ENCODE data around the gene LACTB.

The LACTB gene

GRCh38 chr15:63166219-63166618 is 44.6 kb downstream of the LACTB start:
- Histone ChIP-seq H3K27me3 (ENCODE audit: control insufficient read depth, insufficient read depth, low read length) (no peaks in the 10 kb centered on the region), H3K9ac (ENCODE audit: low read length) (no peak overlapping the region), H3K36me3 (ENCODE audit: control insufficient read depth, insufficient read depth, low read length) (no peaks in the 10 kb centered on the region), H3K9me3 (ENCODE audit: control insufficient read depth, low read length) (no peaks in the 10 kb centered on the region), H3K4me1 (ENCODE audit: control insufficient read depth, insufficient read depth, low read length) (no peaks in the 10 kb centered on the region), H3K4me3 (ENCODE audit: low read length) (no peak overlapping the region)

- Histone ChIP-seq H3K9me3 (ENCODE audit: control insufficient read depth, low read length) (no peaks in the 10 kb centered on the region), H3K9ac (ENCODE audit: low read length) (peak overlapping the region; percentile 14), H3K36me3 (ENCODE audit: control insufficient read depth, insufficient read depth, low read length) (no peaks in the 10 kb centered on the region), H3K27me3 (ENCODE audit: control insufficient read depth, insufficient read depth, low read length) (no peaks in the 10 kb centered on the region), H3K4me1 (ENCODE audit: control insufficient read depth, insufficient read depth, low read length) (no peaks in the 10 kb centered on the region), H3K4me3 (ENCODE audit: low read length) (no peak overlapping the region)
Observed at GRCh38 chr15:63169788-63170187, 48.1 kb downstream of the LACTB start.

DNA sequence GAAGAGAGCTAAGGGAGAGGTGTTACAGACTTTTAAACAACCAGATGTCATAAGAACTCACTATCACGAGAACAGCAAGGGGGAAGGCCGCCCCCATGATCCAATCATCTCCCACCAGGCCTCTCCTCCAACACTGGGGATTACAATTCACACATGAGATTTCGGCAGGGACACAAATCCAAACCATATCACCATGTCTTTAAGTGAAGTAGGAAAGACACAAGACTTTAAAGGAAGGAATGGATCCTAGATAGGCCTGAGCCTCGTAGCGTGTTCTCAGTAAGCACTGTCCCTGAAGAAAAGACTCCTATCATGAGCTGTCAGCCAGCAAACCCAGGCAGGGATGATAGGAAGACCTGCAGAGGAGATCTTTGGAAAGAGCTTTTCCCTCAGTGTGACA is 50.7 kb downstream of the LACTB start:
- no peaks in the 10 kb centered on the region for H3K36me3 ChIP-seq (ENCODE audit: control insufficient read depth, insufficient read depth, low read length)
- no peaks in the 10 kb centered on the region for H3K27me3 ChIP-seq (ENCODE audit: control insufficient read depth, insufficient read depth, low read length)
- no peaks in the 10 kb centered on the region for H3K4me1 ChIP-seq (ENCODE audit: control insufficient read depth, insufficient read depth, low read length)
- H3K9ac ChIP-seq (ENCODE audit: low read length): no peak overlapping the region
- H3K9me3 ChIP-seq (ENCODE audit: control insufficient read depth, low read length): no peaks in the 10 kb centered on the region
- H3K4me3 ChIP-seq (ENCODE audit: low read length): no peak overlapping the region

- Histone ChIP-seq H3K9ac (ENCODE audit: low read length) (no peak overlapping the region), H3K9me3 (ENCODE audit: control insufficient read depth, low read length) (no peaks in the 10 kb centered on the region), H3K4me1 (ENCODE audit: control insufficient read depth, insufficient read depth, low read length) (no peaks in the 10 kb centered on the region), H3K27me3 (ENCODE audit: control insufficient read depth, insufficient read depth, low read length) (no peaks in the 10 kb centered on the region), H3K36me3 (ENCODE audit: control insufficient read depth, insufficient read depth, low read length) (no peaks in the 10 kb centered on the region), H3K4me3 (ENCODE audit: low read length) (no peak overlapping the region)
Observed at GRCh38 chr15:63172851-63173451, 51.3 kb downstream of the LACTB start.

DNA sequence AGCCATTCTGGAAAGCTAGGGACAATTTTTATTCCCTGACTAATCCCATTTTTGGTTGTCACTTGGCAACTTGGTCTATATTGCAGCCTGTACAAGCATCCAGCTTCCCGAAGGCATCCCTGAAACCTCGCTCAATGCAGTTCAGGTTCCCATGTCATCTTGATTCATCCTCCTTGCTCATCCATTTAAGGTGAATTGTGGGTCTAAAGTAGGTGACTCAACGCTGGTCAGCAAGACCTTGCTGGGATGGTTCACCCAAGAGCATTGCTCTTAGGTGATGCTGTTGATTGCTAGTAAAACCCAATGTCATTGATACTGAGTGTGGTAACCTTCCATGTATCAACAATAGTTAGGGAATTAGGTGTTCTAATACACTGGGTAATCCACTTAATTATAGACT is 54.6 kb downstream of the LACTB start:
- Histone ChIP-seq H3K9ac (ENCODE audit: low read length) (no peak overlapping the region), H3K27me3 (ENCODE audit: control insufficient read depth, insufficient read depth, low read length) (no peaks in the 10 kb centered on the region), H3K36me3 (ENCODE audit: control insufficient read depth, insufficient read depth, low read length) (no peaks in the 10 kb centered on the region), H3K9me3 (ENCODE audit: control insufficient read depth, low read length) (no peaks in the 10 kb centered on the region), H3K4me3 (ENCODE audit: low read length) (no peak overlapping the region), H3K4me1 (ENCODE audit: control insufficient read depth, insufficient read depth, low read length) (no peaks in the 10 kb centered on the region)

- H3K9ac ChIP-seq (ENCODE audit: low read length): no peak overlapping the region
- H3K27me3 ChIP-seq (ENCODE audit: control insufficient read depth, insufficient read depth, low read length): no peaks in the 10 kb centered on the region
- no peaks in the 10 kb centered on the region for H3K36me3 ChIP-seq (ENCODE audit: control insufficient read depth, insufficient read depth, low read length)
- no peaks in the 10 kb centered on the region for H3K4me1 ChIP-seq (ENCODE audit: control insufficient read depth, insufficient read depth, low read length)
- no peaks in the 10 kb centered on the region for H3K9me3 ChIP-seq (ENCODE audit: control insufficient read depth, low read length)
- H3K4me3 ChIP-seq (ENCODE audit: low read length): no peak overlapping the region
Observed at GRCh38 chr15:63178034-63178433, 56.4 kb downstream of the LACTB start.

GRCh38 chr15:63180746-63181145 is 59.1 kb downstream of the LACTB start:
- no peaks in the 10 kb centered on the region for H3K4me1 ChIP-seq (ENCODE audit: control insufficient read depth, insufficient read depth, low read length)
- no peak overlapping the region for H3K9ac ChIP-seq (ENCODE audit: low read length)
- no peaks in the 10 kb centered on the region for H3K27me3 ChIP-seq (ENCODE audit: control insufficient read depth, insufficient read depth, low read length)
- no peaks in the 10 kb centered on the region for H3K36me3 ChIP-seq (ENCODE audit: control insufficient read depth, insufficient read depth, low read length)
- H3K9me3 ChIP-seq (ENCODE audit: control insufficient read depth, low read length): no peaks in the 10 kb centered on the region
- no peak overlapping the region for H3K4me3 ChIP-seq (ENCODE audit: low read length)

- no peaks in the 10 kb centered on the region for H3K27me3 ChIP-seq (ENCODE audit: control insufficient read depth, insufficient read depth, low read length)
Observed at GRCh38 chr15:63181648-63182047, 60.0 kb downstream of the LACTB start.

GRCh38 chr15:63185206-63185605 is 63.5 kb downstream of the LACTB start:
- H3K4me3 ChIP-seq (ENCODE audit: low read length): no peak overlapping the region
- no peak overlapping the region for H3K9ac ChIP-seq (ENCODE audit: low read length)
- H3K36me3 ChIP-seq (ENCODE audit: control insufficient read depth, insufficient read depth, low read length): no peaks in the 10 kb centered on the region
- no peaks in the 10 kb centered on the region for H3K27me3 ChIP-seq (ENCODE audit: control insufficient read depth, insufficient read depth, low read length)
- H3K9me3 ChIP-seq (ENCODE audit: control insufficient read depth, low read length): no peaks in the 10 kb centered on the region
- H3K4me1 ChIP-seq (ENCODE audit: control insufficient read depth, insufficient read depth, low read length): peaks cover 5% of the 10 kb centered on the region

More at GRCh38 chr15:63181648-63182047, 60.0 kb downstream of the LACTB start:
- Histone ChIP-seq H3K4me3 (ENCODE audit: low read length) (no peak overlapping the region), H3K9ac (ENCODE audit: low read length) (no peak overlapping the region), H3K9me3 (ENCODE audit: control insufficient read depth, low read length) (no peaks in the 10 kb centered on the region), H3K36me3 (ENCODE audit: control insufficient read depth, insufficient read depth, low read length) (no peaks in the 10 kb centered on the region), H3K4me1 (ENCODE audit: control insufficient read depth, insufficient read depth, low read length) (no peaks in the 10 kb centered on the region)

DNA sequence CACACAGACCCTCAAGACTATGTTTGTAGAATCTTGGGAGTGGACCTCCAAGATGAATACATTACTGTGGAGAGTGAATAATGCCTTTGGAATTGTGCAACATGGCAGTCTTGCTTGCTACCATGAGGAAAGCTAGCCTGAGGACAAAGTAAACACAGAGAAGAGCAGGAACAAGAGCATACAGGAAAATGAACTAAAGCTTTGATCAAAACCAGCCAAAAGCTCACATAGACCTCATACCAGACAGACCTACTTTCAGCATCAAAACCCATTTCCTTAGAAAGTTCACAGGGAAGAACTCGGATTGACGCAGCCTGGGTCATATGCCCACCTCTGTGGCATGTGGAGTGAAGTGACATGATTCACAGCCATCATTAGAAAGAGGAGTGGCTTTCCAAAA is 64.4 kb downstream of the LACTB start:
- Histone ChIP-seq H3K9ac (ENCODE audit: low read length) (no peak overlapping the region), H3K4me1 (ENCODE audit: control insufficient read depth, insufficient read depth, low read length) (peaks cover 5% of the 10 kb centered on the region), H3K27me3 (ENCODE audit: control insufficient read depth, insufficient read depth, low read length) (no peaks in the 10 kb centered on the region), H3K4me3 (ENCODE audit: low read length) (no peak overlapping the region), H3K36me3 (ENCODE audit: control insufficient read depth, insufficient read depth, low read length) (no peaks in the 10 kb centered on the region), H3K9me3 (ENCODE audit: control insufficient read depth, low read length) (no peaks in the 10 kb centered on the region)

DNA sequence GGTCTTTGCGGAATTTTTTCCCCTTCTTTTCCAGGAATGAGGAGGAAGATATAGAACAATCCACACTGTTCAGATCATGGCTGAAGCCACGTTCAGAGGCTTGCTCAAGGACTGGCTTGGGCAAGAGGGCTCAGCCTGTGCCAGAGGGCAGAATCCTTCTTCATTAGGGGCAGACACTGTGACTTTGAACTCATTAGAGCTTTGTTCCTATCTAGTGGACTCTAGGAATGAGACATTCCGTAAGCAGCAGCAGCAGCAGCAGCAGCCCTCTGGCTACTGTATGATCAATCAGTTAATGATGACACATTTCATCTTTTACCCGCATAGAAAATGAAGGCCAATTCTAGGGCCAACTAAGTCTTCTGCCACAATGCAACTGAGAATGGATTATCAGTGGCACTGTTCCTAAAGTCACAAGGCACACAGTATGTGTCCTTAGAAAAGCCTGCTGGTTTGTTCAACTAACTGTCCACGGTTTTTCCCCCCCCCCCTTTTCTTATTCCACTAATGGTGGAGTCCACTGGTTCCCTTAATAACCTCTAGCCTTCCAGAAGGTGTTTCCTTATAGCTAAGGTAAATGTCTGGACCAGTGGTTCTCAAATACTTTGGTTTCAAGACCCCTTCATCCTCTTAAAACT is 66.0 kb downstream of the LACTB start:
- Histone ChIP-seq H3K4me1 (ENCODE audit: control insufficient read depth, insufficient read depth, low read length) (peaks cover 5% of the 10 kb centered on the region), H3K36me3 (ENCODE audit: control insufficient read depth, insufficient read depth, low read length) (no peaks in the 10 kb centered on the region)

DNA sequence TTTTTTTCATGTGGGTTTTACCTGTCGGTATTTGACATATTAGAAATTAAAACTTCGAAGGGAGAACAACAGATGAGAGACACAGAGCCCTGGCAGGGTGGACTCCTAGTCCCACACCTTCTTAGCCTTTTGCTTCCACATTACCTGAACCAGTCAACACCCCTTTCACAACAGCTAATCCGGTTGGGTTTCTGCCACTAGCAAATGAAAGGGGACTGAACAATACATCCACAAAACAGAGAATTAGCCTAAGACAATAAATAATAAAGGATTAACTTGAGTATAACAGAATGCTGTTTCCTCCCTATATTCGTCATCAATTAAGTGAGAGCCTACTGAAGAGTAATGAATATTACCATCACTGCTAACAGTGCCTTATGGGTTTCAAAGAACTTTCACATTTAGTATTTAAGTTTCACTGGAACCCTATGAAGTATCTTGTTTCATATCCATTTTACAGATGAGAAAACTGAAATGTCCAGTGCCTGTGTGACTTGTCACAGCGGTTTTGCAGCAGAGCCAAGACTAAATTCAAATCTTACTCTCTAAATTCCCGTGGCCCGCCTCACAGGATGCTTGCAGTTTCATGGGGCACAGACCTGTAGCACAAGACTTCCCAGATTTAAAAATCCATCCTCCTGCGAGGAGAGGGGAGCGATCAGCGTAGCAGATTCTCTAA is 66.7 kb downstream of the LACTB start:
- H3K36me3 ChIP-seq (ENCODE audit: control insufficient read depth, insufficient read depth, low read length): no peaks in the 10 kb centered on the region
- H3K9ac ChIP-seq (ENCODE audit: low read length): no peak overlapping the region
- H3K27me3 ChIP-seq (ENCODE audit: control insufficient read depth, insufficient read depth, low read length): no peaks in the 10 kb centered on the region
- no peak overlapping the region for H3K4me3 ChIP-seq (ENCODE audit: low read length)
- H3K9me3 ChIP-seq (ENCODE audit: control insufficient read depth, low read length): no peaks in the 10 kb centered on the region
- H3K4me1 ChIP-seq (ENCODE audit: control insufficient read depth, insufficient read depth, low read length): peaks cover 5% of the 10 kb centered on the region

More for the DNA sequence above, 66.0 kb downstream of the LACTB start:
- Histone ChIP-seq H3K9ac (ENCODE audit: low read length) (no peak overlapping the region), H3K9me3 (ENCODE audit: control insufficient read depth, low read length) (no peaks in the 10 kb centered on the region), H3K27me3 (ENCODE audit: control insufficient read depth, insufficient read depth, low read length) (no peaks in the 10 kb centered on the region), H3K4me3 (ENCODE audit: low read length) (no peak overlapping the region)
